K562 (cell line): ENCODE results near the gene HMX3. TPM values are rescaled to one million over a fixed set of nuclear protein-coding genes. Genes with fewer than 3 reads are reported as not detected.
A peak's percentile ranks its signal among the peaks of the same experiment; 100 is the strongest.

Source experiments
- ATAC-seq: fragments of 200-7000 bp; cut with Tn5 transposase; 3 replicates; pipeline ENCODE4 v1.9.1; 2020; ENCODE audit warnings: moderate library complexity
- BruUV-seq: library from RNA; stranded (reverse); fragments of 400-500 nt; replicated peaks from 2 replicates; lab custom pipeline; 2021; lab: Mats Ljungman, UMichigan
- CTCF ChIA-PET: fragments of 300-600 bp; formaldehyde crosslinking; extraction: SDS; loops from one replicate; lab custom pipeline; 2021; ENCODE audit warnings: low intra/inter-chr PET ratio; lab: Yijun Ruan, JAX
- POLR2A ChIA-PET: fragments of 300-600, 350-650 bp; sonication (Branson Sonifier 250); formaldehyde crosslinking; extraction: SDS; loops from one replicate; lab custom pipeline; 2021; ENCODE audit warnings: antibody characterized with exemption, inconsistent platforms; lab: Yijun Ruan, JAX
- DNase-seq, 4 experiments: peaks; one replicate each; pipeline versions ENCODE4 v3.0.0 to v3.0.0-alpha.2; 2011 to 2018; ENCODE audit warnings: low spot score in 3 of 4, mixed read lengths in 3 of 4; ENCODE audit errors: extremely low read depth in 1 of 4
- FAIRE-seq: peaks from 2 replicates; lab custom pipeline; 2011; peaks lifted over from hg19 to GRCh38; lab: Jason Lieb, UNC
- H2AFZ ChIP-seq: 2 replicates; pipeline ENCODE4 v1.6.0; 2011; ENCODE audit warnings: low read depth, low read length, control low read depth, inconsistent platforms
- H3K27ac ChIP-seq: fragments of 200-600 bp; 3 replicates; pipeline ENCODE4 v1.8.0; 2011; ENCODE audit warnings: low read depth, mild to moderate bottlenecking, control low read depth, inconsistent platforms, low read length, moderate library complexity, mixed read lengths; ENCODE audit errors: extremely low read depth
- H3K27me3 ChIP-seq, 2 experiments: fragments of 300-600 bp in 1 of 2; 2 replicates in 1 of 2; 3 replicates in 1 of 2; pipeline versions ENCODE4 v1.6.0 to v1.8.0; 2011; ENCODE audit warnings: inconsistent platforms in 2 of 2, low read length in 2 of 2, mild to moderate bottlenecking in 1 of 2, mixed read lengths in 1 of 2, moderate library complexity in 1 of 2; ENCODE audit not compliant: control insufficient read depth in 2 of 2, insufficient read depth in 2 of 2
- H3K36me3 ChIP-seq: fragments of 300-600 bp; 3 replicates; pipeline ENCODE4 v1.8.0; 2011; ENCODE audit warnings: mild to moderate bottlenecking, low read length, inconsistent platforms; ENCODE audit not compliant: control insufficient read depth, insufficient read depth
- H3K4me1 ChIP-seq, 2 experiments: fragments of 200-600 bp in 1 of 2; replicated peaks in 1 of 2; 2 replicates in 1 of 2; 3 replicates in 1 of 2; pipeline versions ENCODE4 v1.5.1 to v1.8.0; 2011; ENCODE audit warnings: inconsistent platforms in 2 of 2, low read length in 2 of 2, mild to moderate bottlenecking in 1 of 2, mixed read lengths in 1 of 2, moderate library complexity in 1 of 2; ENCODE audit not compliant: control insufficient read depth in 2 of 2, insufficient read depth in 2 of 2
- H3K4me2 ChIP-seq: 2 replicates; pipeline ENCODE4 v1.6.1; 2011; ENCODE audit warnings: low read length, control low read depth, inconsistent platforms, mixed read lengths; ENCODE audit not compliant: insufficient read depth
- H3K4me3 ChIP-seq: fragments of 200-600 bp; sonication (generic), shearing (Covaris generic); 2 replicates; pipeline ENCODE4 v1.5.1; 2016; ENCODE audit warnings: control low read depth, inconsistent platforms
- H3K79me2 ChIP-seq: fragments of 200-600 bp; 3 replicates; pipeline ENCODE4 v1.8.0; 2011; ENCODE audit warnings: low read length, inconsistent platforms; ENCODE audit not compliant: control insufficient read depth, insufficient read depth
- H3K9ac ChIP-seq, 2 experiments: 2 replicates each; pipeline versions ENCODE4 v1.6.0 to v1.6.1; 2011; ENCODE audit warnings: low read depth in 2 of 2, low read length in 2 of 2, control low read depth in 1 of 2, inconsistent platforms in 1 of 2, mild to moderate bottlenecking in 1 of 2, mixed read lengths in 1 of 2; ENCODE audit not compliant: insufficient read depth in 1 of 2
- H3K9me1 ChIP-seq: one replicate; pipeline ENCODE4 v1.6.0; 2011; ENCODE audit warnings: inconsistent platforms, mild to moderate bottlenecking, low read length, moderate library complexity; ENCODE audit not compliant: control insufficient read depth, insufficient read depth
- H3K9me3 ChIP-seq: replicated peaks from 2 replicates; pipeline ENCODE4 v1.5.1; 2011; ENCODE audit warnings: low read depth, low read length, inconsistent platforms; ENCODE audit not compliant: control insufficient read depth, insufficient read depth
- H4K20me1 ChIP-seq: replicated peaks from 2 replicates; pipeline ENCODE4 v1.6.1; 2011; ENCODE audit warnings: low read length, inconsistent platforms, mixed read lengths; ENCODE audit not compliant: control insufficient read depth, insufficient read depth
- FOXP1 ChIP-seq: sonication (generic); formaldehyde crosslinking; IDR thresholded peaks from 2 replicates; pipeline ENCODE4 v1.8.0; 2022; ENCODE audit warnings: mild to moderate bottlenecking, missing genetic modification reagents
- L3MBTL2 ChIP-seq: fragments of 450-650 bp; IDR thresholded peaks from 2 replicates; pipeline ENCODE4 v1.6.1; 2016; ENCODE audit warnings: mild to moderate bottlenecking, moderate library complexity
- SRSF1 ChIP-seq: fragments of 200-400 bp; formaldehyde crosslinking; IDR thresholded peaks from 2 replicates; pipeline ENCODE4 v1.6.1; 2017; ENCODE audit warnings: mild to moderate bottlenecking, low read depth, low read length, moderate library complexity
- TBP ChIP-seq: optimal IDR thresholded peaks from 2 replicates; pipeline ENCODE3; 2011; ENCODE audit warnings: low read depth, low read length, improper control_type of control experiment
- WGBS: fragments of 100-300 bp; shearing (Covaris generic); methylation state at CpG from one replicate; pipeline ENCODE4 v1.1.6; 2016; ENCODE audit warnings: low coverage, mixed read lengths; ENCODE audit not compliant: insufficient coverage; ENCODE audit errors: missing lambda C conversion rate; 5-methylcytosine and 5-hydroxymethylcytosine counted together
- in situ Hi-C: fragments of 300-500 bp; cut with MboI; formaldehyde crosslinking; loops from 4 replicates; pipeline ENCODE4 v1.15.0; 2018; ENCODE audit warnings: inconsistent platforms, mixed read lengths
- intact Hi-C: fragments of 100-400 bp; cut with micrococcal nuclease; formaldehyde crosslinking; loops from 2 replicates; pipeline ENCODE4 v1.14.2; 2022
- polyA plus RNA-seq, 8 experiments: library from polyadenylated mRNA; depleted of rRNA in 4 of 8; stranded (reverse) in 5 of 8; unstranded in 3 of 8; fragments of >200 nt; fragmentation: Nextera tagmentation in 2 of 8; fragmentation: Illumina TruSeq in 1 of 8; extraction: Ambion mirVana in 2 of 8; extraction: Trizol in 1 of 8; gene quantifications; 2 replicates each; pipeline versions ENCODE4 v1.2.1 to v1.2.3, GENCODE V29; 2011 to 2014; ENCODE audit warnings: inconsistent platforms in 1 of 8, missing spikeins in 1 of 8
- total RNA-seq, 7 experiments: library from RNA; depleted of rRNA in 6 of 7; stranded (reverse); fragments of >200 nt in 6 of 7; fragmentation: Illumina TruSeq in 2 of 7; extraction: Trizol in 2 of 7; gene quantifications; 2 replicates each; pipeline versions ENCODE4 v1.2.1 to v1.2.3, GENCODE V29; 2011 to 2021; ENCODE audit warnings: low replicate concordance in 1 of 7
- TF ChIP-seq, protein P1 (sequence below): fragments of 450-650 bp; IDR thresholded peaks from 2 replicates; pipeline ENCODE4 v1.6.1; 2016; ENCODE audit warnings: mild to moderate bottlenecking, moderate library complexity
- TF ChIP-seq, protein P2 (sequence below), 2 experiments: IDR thresholded peaks; 2 replicates each; pipeline ENCODE4 v1.6.1; 2011; ENCODE audit warnings: borderline replicate concordance in 1 of 2, control low read depth in 1 of 2, low read depth in 1 of 2, low read length in 1 of 2, mild to moderate bottlenecking in 1 of 2, mixed read lengths in 1 of 2, moderate library complexity in 1 of 2; ENCODE audit not compliant: insufficient read depth in 1 of 2, insufficient read length in 1 of 2, poor library complexity in 1 of 2, severe bottlenecking in 1 of 2; ENCODE audit errors: extremely low read depth in 1 of 2
- TF ChIP-seq, protein P3 (sequence below), 3 experiments: IDR thresholded peaks in 2 of 3; conservative IDR thresholded peaks in 1 of 3; 2 replicates each; pipeline ENCODE4 v1.5.1; 2011 to 2012; ENCODE audit warnings: low read length in 3 of 3, mild to moderate bottlenecking in 3 of 3, control low read depth in 2 of 3, improper control_type of control experiment in 1 of 3, inconsistent platforms in 1 of 3, low read depth in 1 of 3, mixed read lengths in 1 of 3, moderate library complexity in 1 of 3; ENCODE audit not compliant: insufficient read depth in 2 of 3

Gene HMX3
- total and polyA plus RNA-seq, 9 of the 15 experiments (the other 6 are each of a cell fraction or from before 2014, with no cell fraction given) = 0.55 to 43.5 (median 7.4) TPM; not detected in 2

DNA sequence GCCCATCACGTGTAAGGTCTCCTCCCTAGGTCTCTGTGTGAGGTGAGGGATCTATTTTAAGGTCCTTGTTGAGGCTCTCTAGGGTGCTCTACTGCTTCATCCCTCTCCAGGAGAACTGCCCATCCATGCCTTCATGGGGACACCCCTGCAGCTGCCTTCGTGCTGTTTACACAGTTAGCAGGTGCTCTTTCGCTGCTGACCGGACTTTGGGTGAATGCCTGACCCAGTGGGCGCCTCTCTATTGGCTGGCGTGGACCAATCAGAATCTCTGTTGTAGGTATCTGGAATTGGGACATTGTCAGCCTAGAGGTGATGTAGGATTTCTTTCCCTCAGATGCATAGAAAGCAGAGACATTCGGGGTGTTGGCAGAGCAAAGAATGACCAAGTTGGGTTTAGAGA is 38.7 kb upstream of the HMX3 start:
- Histone ChIP-seq H2AFZ (no peak overlapping the region), H3K36me3 (no peaks in the 10 kb centered on the region), H3K4me2 (no peak overlapping the region), H3K9me1 (no peaks in the 10 kb centered on the region), H4K20me1 (no peaks in the 10 kb centered on the region), H3K4me1 (no peaks in the 10 kb centered on the region), H3K79me2 (no peaks in the 10 kb centered on the region), H3K4me3 (no peak overlapping the region), H3K9ac (no peak overlapping the region), H3K27me3 (peaks cover 0 to 35% of the 10 kb centered on the region in 2 experiments; a peak in 4 of 5 replicates), H3K9me3 (no peaks in the 10 kb centered on the region), H3K27ac (no peak overlapping the region)
- peak; percentile 67 for ATAC-seq
- intact Hi-C loops (no loop called here), in situ Hi-C loops (no loop called here)
- no peak for TF ChIP-seq TBP
- no peak for TF ChIP-seq SRSF1
- no peak for TF ChIP-seq FOXP1
- TF ChIP-seq, protein P1, sequence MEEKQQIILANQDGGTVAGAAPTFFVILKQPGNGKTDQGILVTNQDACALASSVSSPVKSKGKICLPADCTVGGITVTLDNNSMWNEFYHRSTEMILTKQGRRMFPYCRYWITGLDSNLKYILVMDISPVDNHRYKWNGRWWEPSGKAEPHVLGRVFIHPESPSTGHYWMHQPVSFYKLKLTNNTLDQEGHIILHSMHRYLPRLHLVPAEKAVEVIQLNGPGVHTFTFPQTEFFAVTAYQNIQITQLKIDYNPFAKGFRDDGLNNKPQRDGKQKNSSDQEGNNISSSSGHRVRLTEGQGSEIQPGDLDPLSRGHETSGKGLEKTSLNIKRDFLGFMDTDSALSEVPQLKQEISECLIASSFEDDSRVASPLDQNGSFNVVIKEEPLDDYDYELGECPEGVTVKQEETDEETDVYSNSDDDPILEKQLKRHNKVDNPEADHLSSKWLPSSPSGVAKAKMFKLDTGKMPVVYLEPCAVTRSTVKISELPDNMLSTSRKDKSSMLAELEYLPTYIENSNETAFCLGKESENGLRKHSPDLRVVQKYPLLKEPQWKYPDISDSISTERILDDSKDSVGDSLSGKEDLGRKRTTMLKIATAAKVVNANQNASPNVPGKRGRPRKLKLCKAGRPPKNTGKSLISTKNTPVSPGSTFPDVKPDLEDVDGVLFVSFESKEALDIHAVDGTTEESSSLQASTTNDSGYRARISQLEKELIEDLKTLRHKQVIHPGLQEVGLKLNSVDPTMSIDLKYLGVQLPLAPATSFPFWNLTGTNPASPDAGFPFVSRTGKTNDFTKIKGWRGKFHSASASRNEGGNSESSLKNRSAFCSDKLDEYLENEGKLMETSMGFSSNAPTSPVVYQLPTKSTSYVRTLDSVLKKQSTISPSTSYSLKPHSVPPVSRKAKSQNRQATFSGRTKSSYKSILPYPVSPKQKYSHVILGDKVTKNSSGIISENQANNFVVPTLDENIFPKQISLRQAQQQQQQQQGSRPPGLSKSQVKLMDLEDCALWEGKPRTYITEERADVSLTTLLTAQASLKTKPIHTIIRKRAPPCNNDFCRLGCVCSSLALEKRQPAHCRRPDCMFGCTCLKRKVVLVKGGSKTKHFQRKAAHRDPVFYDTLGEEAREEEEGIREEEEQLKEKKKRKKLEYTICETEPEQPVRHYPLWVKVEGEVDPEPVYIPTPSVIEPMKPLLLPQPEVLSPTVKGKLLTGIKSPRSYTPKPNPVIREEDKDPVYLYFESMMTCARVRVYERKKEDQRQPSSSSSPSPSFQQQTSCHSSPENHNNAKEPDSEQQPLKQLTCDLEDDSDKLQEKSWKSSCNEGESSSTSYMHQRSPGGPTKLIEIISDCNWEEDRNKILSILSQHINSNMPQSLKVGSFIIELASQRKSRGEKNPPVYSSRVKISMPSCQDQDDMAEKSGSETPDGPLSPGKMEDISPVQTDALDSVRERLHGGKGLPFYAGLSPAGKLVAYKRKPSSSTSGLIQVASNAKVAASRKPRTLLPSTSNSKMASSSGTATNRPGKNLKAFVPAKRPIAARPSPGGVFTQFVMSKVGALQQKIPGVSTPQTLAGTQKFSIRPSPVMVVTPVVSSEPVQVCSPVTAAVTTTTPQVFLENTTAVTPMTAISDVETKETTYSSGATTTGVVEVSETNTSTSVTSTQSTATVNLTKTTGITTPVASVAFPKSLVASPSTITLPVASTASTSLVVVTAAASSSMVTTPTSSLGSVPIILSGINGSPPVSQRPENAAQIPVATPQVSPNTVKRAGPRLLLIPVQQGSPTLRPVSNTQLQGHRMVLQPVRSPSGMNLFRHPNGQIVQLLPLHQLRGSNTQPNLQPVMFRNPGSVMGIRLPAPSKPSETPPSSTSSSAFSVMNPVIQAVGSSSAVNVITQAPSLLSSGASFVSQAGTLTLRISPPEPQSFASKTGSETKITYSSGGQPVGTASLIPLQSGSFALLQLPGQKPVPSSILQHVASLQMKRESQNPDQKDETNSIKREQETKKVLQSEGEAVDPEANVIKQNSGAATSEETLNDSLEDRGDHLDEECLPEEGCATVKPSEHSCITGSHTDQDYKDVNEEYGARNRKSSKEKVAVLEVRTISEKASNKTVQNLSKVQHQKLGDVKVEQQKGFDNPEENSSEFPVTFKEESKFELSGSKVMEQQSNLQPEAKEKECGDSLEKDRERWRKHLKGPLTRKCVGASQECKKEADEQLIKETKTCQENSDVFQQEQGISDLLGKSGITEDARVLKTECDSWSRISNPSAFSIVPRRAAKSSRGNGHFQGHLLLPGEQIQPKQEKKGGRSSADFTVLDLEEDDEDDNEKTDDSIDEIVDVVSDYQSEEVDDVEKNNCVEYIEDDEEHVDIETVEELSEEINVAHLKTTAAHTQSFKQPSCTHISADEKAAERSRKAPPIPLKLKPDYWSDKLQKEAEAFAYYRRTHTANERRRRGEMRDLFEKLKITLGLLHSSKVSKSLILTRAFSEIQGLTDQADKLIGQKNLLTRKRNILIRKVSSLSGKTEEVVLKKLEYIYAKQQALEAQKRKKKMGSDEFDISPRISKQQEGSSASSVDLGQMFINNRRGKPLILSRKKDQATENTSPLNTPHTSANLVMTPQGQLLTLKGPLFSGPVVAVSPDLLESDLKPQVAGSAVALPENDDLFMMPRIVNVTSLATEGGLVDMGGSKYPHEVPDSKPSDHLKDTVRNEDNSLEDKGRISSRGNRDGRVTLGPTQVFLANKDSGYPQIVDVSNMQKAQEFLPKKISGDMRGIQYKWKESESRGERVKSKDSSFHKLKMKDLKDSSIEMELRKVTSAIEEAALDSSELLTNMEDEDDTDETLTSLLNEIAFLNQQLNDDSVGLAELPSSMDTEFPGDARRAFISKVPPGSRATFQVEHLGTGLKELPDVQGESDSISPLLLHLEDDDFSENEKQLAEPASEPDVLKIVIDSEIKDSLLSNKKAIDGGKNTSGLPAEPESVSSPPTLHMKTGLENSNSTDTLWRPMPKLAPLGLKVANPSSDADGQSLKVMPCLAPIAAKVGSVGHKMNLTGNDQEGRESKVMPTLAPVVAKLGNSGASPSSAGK = peak; percentile 69
- peak; percentile 80 for TF ChIP-seq L3MBTL2
- TF ChIP-seq, protein P2, sequence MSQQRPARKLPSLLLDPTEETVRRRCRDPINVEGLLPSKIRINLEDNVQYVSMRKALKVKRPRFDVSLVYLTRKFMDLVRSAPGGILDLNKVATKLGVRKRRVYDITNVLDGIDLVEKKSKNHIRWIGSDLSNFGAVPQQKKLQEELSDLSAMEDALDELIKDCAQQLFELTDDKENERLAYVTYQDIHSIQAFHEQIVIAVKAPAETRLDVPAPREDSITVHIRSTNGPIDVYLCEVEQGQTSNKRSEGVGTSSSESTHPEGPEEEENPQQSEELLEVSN (IDR thresholded peaks at IDR 0.05; ENCODE audit: borderline replicate concordance in 1 of 2, extremely low read depth in 1 of 2, insufficient read depth in 1 of 2, insufficient read length in 1 of 2, low read depth in 1 of 2, low read length in 1 of 2, poor library complexity in 1 of 2, severe bottlenecking in 1 of 2) = peak in 1 of 2 experiments; percentile 22
- TF ChIP-seq, protein P3, sequence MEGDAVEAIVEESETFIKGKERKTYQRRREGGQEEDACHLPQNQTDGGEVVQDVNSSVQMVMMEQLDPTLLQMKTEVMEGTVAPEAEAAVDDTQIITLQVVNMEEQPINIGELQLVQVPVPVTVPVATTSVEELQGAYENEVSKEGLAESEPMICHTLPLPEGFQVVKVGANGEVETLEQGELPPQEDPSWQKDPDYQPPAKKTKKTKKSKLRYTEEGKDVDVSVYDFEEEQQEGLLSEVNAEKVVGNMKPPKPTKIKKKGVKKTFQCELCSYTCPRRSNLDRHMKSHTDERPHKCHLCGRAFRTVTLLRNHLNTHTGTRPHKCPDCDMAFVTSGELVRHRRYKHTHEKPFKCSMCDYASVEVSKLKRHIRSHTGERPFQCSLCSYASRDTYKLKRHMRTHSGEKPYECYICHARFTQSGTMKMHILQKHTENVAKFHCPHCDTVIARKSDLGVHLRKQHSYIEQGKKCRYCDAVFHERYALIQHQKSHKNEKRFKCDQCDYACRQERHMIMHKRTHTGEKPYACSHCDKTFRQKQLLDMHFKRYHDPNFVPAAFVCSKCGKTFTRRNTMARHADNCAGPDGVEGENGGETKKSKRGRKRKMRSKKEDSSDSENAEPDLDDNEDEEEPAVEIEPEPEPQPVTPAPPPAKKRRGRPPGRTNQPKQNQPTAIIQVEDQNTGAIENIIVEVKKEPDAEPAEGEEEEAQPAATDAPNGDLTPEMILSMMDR (IDR thresholded peaks at IDR 0.05 in 2 of 3, conservative IDR thresholded peaks at IDR 0.05 in 1 of 3; ENCODE audit: insufficient read depth in 2 of 3, low read depth in 1 of 3, low read length in 3 of 3) = no peak
- WGBS = 5% methylated on average over 5 of the region's 7 CpGs
- POLR2A ChIA-PET = no interaction called here
- BruUV-seq = no TSS peak
- peak in 2 of 4 experiments; percentile 12 to 30 for DNase-seq
- CTCF ChIA-PET = no interaction called here
- FAIRE-seq = no peak
